OCI-LY1 (cell line): ENCODE results near the gene LYRM9.

Source experiments
- H2AFZ ChIP-seq: fragments of 200-600 bp; sonication (generic), shearing (Covaris generic); 2 replicates; pipeline ENCODE4 v1.6.0; 2014; ENCODE audit warnings: antibody characterized with exemption, mild to moderate bottlenecking, low read length
- H3F3A ChIP-seq: fragments of 200-600 bp; sonication (generic), shearing (Covaris generic); 2 replicates; pipeline ENCODE4 v1.6.0; 2014; ENCODE audit warnings: mild to moderate bottlenecking, antibody characterized with exemption, low read length, moderate library complexity; ENCODE audit not compliant: insufficient read depth
- H3K27ac ChIP-seq: fragments of 200-600 bp; sonication (generic); 2 replicates; pipeline ENCODE4 v1.5.1; 2014; ENCODE audit warnings: low read length, mixed run types, mild to moderate bottlenecking, low read depth; ENCODE audit not compliant: poor library complexity, severe bottlenecking
- H3K27me3 ChIP-seq: fragments of 200-600 bp; sonication (generic); 2 replicates; pipeline ENCODE4 v1.6.0; 2014; ENCODE audit warnings: antibody characterized with exemption, mild to moderate bottlenecking, low read length, moderate library complexity; ENCODE audit not compliant: insufficient read depth
- H3K36me3 ChIP-seq: fragments of 200-600 bp; sonication (generic); 2 replicates; pipeline ENCODE4 v1.6.1; 2014; ENCODE audit warnings: mild to moderate bottlenecking, antibody characterized with exemption, low read length, moderate library complexity, mixed read lengths; ENCODE audit not compliant: insufficient read depth
- H3K4me1 ChIP-seq: fragments of 200-600 bp; sonication (generic); 2 replicates; pipeline ENCODE4 v1.5.1; 2014; ENCODE audit warnings: mild to moderate bottlenecking, low read length, moderate library complexity; ENCODE audit not compliant: insufficient read depth, severe bottlenecking
- H3K4me2 ChIP-seq: fragments of 200-600 bp; sonication (generic), shearing (Covaris generic); 2 replicates; pipeline ENCODE4 v1.6.1; 2014; ENCODE audit warnings: low read length
- H3K4me3 ChIP-seq: fragments of 200-600 bp; sonication (generic); 2 replicates; pipeline ENCODE4 v1.5.1; 2014; ENCODE audit warnings: low read length, low read depth, mild to moderate bottlenecking, mixed read lengths; ENCODE audit not compliant: poor library complexity, severe bottlenecking
- H3K79me2 ChIP-seq: fragments of 200-600 bp; shearing (Covaris generic); 2 replicates; pipeline ENCODE4 v1.6.1; 2016; ENCODE audit warnings: mixed run types, low read length, mixed read lengths; ENCODE audit not compliant: insufficient read depth
- H3K9ac ChIP-seq: fragments of 200-600 bp; sonication (generic), shearing (Covaris generic); 2 replicates; pipeline ENCODE4 v1.6.1; 2014; ENCODE audit warnings: mild to moderate bottlenecking, low read length, mixed read lengths
- H3K9me2 ChIP-seq: fragments of 200-600 bp; sonication (generic), shearing (Covaris generic); 2 replicates; pipeline ENCODE4 v1.6.1; 2014; ENCODE audit warnings: low read depth, mild to moderate bottlenecking, low read length, mixed read lengths
- H3K9me3 ChIP-seq: fragments of 200-600 bp; shearing (Covaris generic); 2 replicates; pipeline ENCODE4 v1.6.1; 2014; ENCODE audit warnings: low read length, mixed read lengths
- H4K20me1 ChIP-seq: fragments of 200-600 bp; sonication (generic), shearing (Covaris generic); 2 replicates; pipeline ENCODE4 v1.6.0; 2016; ENCODE audit warnings: mild to moderate bottlenecking, low read length; ENCODE audit not compliant: insufficient read depth
- CTCF ChIP-seq: fragments of 200-600 bp; sonication (generic), shearing (Covaris generic); IDR thresholded peaks from 2 replicates; pipeline ENCODE4 v1.5.1; 2017; ENCODE audit warnings: mild to moderate bottlenecking, antibody characterized with exemption, low read length, moderate library complexity, mixed read lengths
- EZH2 ChIP-seq: fragments of 200-600 bp; sonication (generic), shearing (Covaris generic); IDR thresholded peaks from 2 replicates; pipeline ENCODE4 v1.8.0; 2017; ENCODE audit warnings: borderline replicate concordance, mixed run types, mild to moderate bottlenecking, antibody characterized with exemption, low read length, moderate library complexity, mixed read lengths

Gene LYRM9

GRCh38 chr17:27870345-27870744 is 22.8 kb downstream of the LYRM9 start:
- H2AFZ ChIP-seq, result no peak overlapping the region
- H3K79me2 ChIP-seq, result no peaks in the 10 kb centered on the region
- no peaks in the 10 kb centered on the region for H3K9me2 ChIP-seq
- no peak overlapping the region for H3K4me2 ChIP-seq
- H4K20me1 ChIP-seq, result no peaks in the 10 kb centered on the region
- no peak overlapping the region for H3K27ac ChIP-seq
- no peaks in the 10 kb centered on the region for H3K27me3 ChIP-seq
- no peaks in the 10 kb centered on the region for H3F3A ChIP-seq
- no peaks in the 10 kb centered on the region for H3K36me3 ChIP-seq
- no peaks in the 10 kb centered on the region for H3K4me1 ChIP-seq
- no peak for TF ChIP-seq EZH2
- no peaks in the 10 kb centered on the region for H3K9me3 ChIP-seq
- no peak overlapping the region for H3K9ac ChIP-seq
- no peak overlapping the region for H3K4me3 ChIP-seq

GRCh38 chr17:27868565-27868964 is 24.6 kb downstream of the LYRM9 start:
- no peak overlapping the region for H3K9ac ChIP-seq

GRCh38 chr17:27862840-27863239 is 30.3 kb downstream of the LYRM9 start:
- Histone ChIP-seq H3F3A (no peaks in the 10 kb centered on the region), H3K79me2 (no peaks in the 10 kb centered on the region), H2AFZ (no peak overlapping the region), H3K27me3 (no peaks in the 10 kb centered on the region), H3K9ac (no peak overlapping the region), H3K27ac (no peak overlapping the region), H4K20me1 (no peaks in the 10 kb centered on the region), H3K36me3 (no peaks in the 10 kb centered on the region), H3K4me1 (no peaks in the 10 kb centered on the region), H3K9me2 (no peaks in the 10 kb centered on the region), H3K4me2 (no peak overlapping the region), H3K9me3 (no peaks in the 10 kb centered on the region), H3K4me3 (no peak overlapping the region)
- TF ChIP-seq CTCF, result no peak
- TF ChIP-seq EZH2, result no peak

More at GRCh38 chr17:27868565-27868964, 24.6 kb downstream of the LYRM9 start:
- Histone ChIP-seq H3K9me3 (no peaks in the 10 kb centered on the region), H3F3A (no peaks in the 10 kb centered on the region), H3K27ac (no peak overlapping the region), H3K4me1 (no peaks in the 10 kb centered on the region), H3K79me2 (no peaks in the 10 kb centered on the region), H3K36me3 (no peaks in the 10 kb centered on the region), H3K27me3 (no peaks in the 10 kb centered on the region), H3K4me2 (no peak overlapping the region), H3K9me2 (no peaks in the 10 kb centered on the region), H4K20me1 (no peaks in the 10 kb centered on the region), H2AFZ (no peak overlapping the region), H3K4me3 (no peak overlapping the region)
- TF ChIP-seq EZH2 (no peak), CTCF (no peak)

- TF ChIP-seq EZH2 (no peak), CTCF (no peak)
- no peak overlapping the region for H2AFZ ChIP-seq
- H3K27me3 ChIP-seq, result no peaks in the 10 kb centered on the region
- H4K20me1 ChIP-seq, result no peaks in the 10 kb centered on the region
- no peaks in the 10 kb centered on the region for H3F3A ChIP-seq
- no peaks in the 10 kb centered on the region for H3K9me3 ChIP-seq
- H3K79me2 ChIP-seq, result no peaks in the 10 kb centered on the region
- no peak overlapping the region for H3K9ac ChIP-seq
- H3K4me3 ChIP-seq, result no peak overlapping the region
- no peaks in the 10 kb centered on the region for H3K9me2 ChIP-seq
- no peak overlapping the region for H3K4me2 ChIP-seq
- H3K36me3 ChIP-seq, result no peaks in the 10 kb centered on the region
- no peaks in the 10 kb centered on the region for H3K4me1 ChIP-seq
- H3K27ac ChIP-seq, result no peak overlapping the region
These were observed 31.2 kb downstream of the LYRM9 start for GRCh38 chr17:27862004-27862403.
